ENCODE measurements around the gene HSFX4.
"Not testable (repeated sequence)": the region's sequence is repeated elsewhere in the genome, so short reads cannot be mapped to it uniquely, and the experiment has no call there.

HSFX4 gene, protein sequence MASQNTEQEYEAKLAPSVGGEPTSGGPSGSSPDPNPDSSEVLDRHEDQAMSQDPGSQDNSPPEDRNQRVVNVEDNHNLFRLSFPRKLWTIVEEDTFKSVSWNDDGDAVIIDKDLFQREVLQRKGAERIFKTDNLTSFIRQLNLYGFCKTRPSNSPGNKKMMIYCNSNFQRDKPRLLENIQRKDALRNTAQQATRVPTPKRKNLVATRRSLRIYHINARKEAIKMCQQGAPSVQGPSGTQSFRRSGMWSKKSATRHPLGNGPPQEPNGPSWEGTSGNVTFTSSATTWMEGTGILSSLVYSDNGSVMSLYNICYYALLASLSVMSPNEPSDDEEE
- total RNA-seq, result 0 reads per million in 3 donors

DNA sequence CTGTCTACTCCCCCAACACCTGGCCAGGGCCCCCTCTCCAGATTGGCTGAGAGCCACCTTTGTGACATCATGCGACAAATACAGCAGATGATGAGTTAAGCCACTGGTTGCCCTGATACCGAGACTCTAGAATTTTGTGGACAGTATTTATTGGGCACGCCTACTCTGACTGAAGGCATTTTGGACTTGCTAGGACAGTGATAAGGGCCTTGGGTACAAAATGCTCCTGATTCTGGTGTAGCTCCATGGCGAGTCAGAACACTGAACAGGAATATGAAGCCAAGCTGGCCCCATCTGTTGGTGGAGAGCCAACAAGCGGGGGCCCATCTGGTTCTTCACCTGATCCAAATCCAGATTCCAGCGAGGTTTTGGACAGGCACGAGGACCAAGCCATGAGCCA lies at the start of gene HSFX4:
HSFX4 (plus strand) TSS at position 174 of the 400 bp plus-strand sequence; CDS start at position 246, 72 bp downstream.
- not testable (repeated sequence) for H3K4me3 ChIP-seq (ENCODE audit: insufficient read depth, low read depth, low read length, poor library complexity, severe bottlenecking); H3K36me3 ChIP-seq (ENCODE audit: control insufficient read depth, insufficient read depth, low read length); DNase-seq; H3K27me3 ChIP-seq (replicated peaks; ENCODE audit: control insufficient read depth, insufficient read depth, low read length, poor library complexity, severe bottlenecking); H3K9me3 ChIP-seq (ENCODE audit: control insufficient read depth, low read length); H3K27ac ChIP-seq (ENCODE audit: insufficient read depth, low read length, poor library complexity, severe bottlenecking); H3K4me1 ChIP-seq (ENCODE audit: control insufficient read depth, insufficient read depth, low read length, poor library complexity, severe bottlenecking)

DNA sequence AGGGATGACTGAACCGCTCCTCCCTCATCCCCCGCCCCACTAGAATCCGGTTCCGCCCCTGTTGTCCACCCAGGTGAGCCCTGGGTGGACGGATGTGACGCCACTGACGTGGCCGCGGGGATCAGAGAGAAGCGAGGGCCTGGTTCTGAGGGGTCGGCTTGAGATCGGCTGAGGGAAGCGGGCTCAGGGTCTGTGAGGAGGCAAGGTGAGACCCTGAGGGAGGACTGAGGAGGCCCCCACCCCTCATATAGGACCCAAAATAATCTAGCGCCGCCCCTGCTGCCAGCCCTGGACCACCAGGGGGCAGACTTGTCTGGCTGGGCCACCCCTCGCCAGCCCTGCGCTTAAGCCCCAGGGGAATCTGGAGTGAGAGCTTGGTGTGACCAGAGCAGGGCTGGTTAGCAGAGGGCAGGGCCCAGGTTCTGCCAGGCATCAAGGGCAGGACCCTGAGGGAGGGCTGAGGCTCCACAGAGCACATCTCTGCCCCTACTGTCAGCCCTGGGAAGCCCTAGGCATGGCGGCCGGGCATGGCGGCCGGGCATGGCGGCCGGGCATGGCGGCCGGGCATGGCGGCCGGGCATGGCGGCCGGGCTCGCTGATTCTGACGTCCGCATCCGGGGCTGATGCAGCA lies 48.2 kb upstream of the HSFX4 start, which contains the start of gene MAGEA8:
MAGEA8 (plus strand) TSS at position 103 of the 631 bp plus-strand sequence. CDS start 3,090 bp downstream, outside the sequence.
- Histone ChIP-seq H3K4me1 (ENCODE audit: control insufficient read depth, insufficient read depth, low read length, poor library complexity, severe bottlenecking) (no peaks in the 10 kb centered on the region), H3K27ac (ENCODE audit: insufficient read depth, low read length, poor library complexity, severe bottlenecking) (no peak within 1 kb of the TSS), H3K9me3 (ENCODE audit: control insufficient read depth, low read length) (no peaks in the 10 kb centered on the region), H3K27me3 (replicated peaks; ENCODE audit: control insufficient read depth, insufficient read depth, low read length, poor library complexity, severe bottlenecking) (no peaks in the 10 kb centered on the region), H3K4me3 (ENCODE audit: insufficient read depth, low read depth, low read length, poor library complexity, severe bottlenecking) (no peak within 1 kb of the TSS), H3K36me3 (ENCODE audit: control insufficient read depth, insufficient read depth, low read length) (no peaks in the 10 kb centered on the region)
- DNase-seq, result no peak

- H3K36me3 ChIP-seq (ENCODE audit: control insufficient read depth, insufficient read depth, low read length); DNase-seq; H3K27ac ChIP-seq (ENCODE audit: insufficient read depth, low read length, poor library complexity, severe bottlenecking); H3K9me3 ChIP-seq (ENCODE audit: control insufficient read depth, low read length); H3K4me3 ChIP-seq (ENCODE audit: insufficient read depth, low read depth, low read length, poor library complexity, severe bottlenecking); H3K4me1 ChIP-seq (ENCODE audit: control insufficient read depth, insufficient read depth, low read length, poor library complexity, severe bottlenecking); H3K27me3 ChIP-seq (replicated peaks; ENCODE audit: control insufficient read depth, insufficient read depth, low read length, poor library complexity, severe bottlenecking): not testable (repeated sequence)
These were observed 38.5 kb upstream of the HSFX4 start for GRCh38 chrX:149890828-149891227.

DNA sequence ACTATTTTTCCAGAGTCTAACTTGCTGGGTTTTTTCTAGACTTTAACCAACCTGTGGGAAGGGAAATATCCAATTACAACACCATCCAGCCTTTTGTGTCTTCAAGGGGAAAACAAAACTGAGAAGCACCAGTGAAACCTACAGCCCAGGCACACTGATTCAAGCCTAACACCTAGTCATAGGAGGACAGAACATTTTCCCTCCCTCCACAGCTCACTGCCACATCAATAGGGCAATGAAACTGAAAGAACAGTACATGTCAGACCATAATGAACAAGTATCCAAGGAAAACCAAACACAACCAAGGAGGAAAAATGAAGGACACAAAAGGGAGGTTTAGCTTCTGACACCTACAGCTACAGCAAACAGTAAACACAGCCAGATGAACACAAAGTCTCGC lies 30.8 kb upstream of the HSFX4 start:
- no peaks in the 10 kb centered on the region for H3K4me1 ChIP-seq (ENCODE audit: control insufficient read depth, insufficient read depth, low read length, poor library complexity, severe bottlenecking)
- no peak overlapping the region for H3K4me3 ChIP-seq (ENCODE audit: insufficient read depth, low read depth, low read length, poor library complexity, severe bottlenecking)
- no peaks in the 10 kb centered on the region for H3K27me3 ChIP-seq (replicated peaks; ENCODE audit: control insufficient read depth, insufficient read depth, low read length, poor library complexity, severe bottlenecking)
- H3K36me3 ChIP-seq (ENCODE audit: control insufficient read depth, insufficient read depth, low read length), result no peaks in the 10 kb centered on the region
- DNase-seq, result no peak
- H3K9me3 ChIP-seq (ENCODE audit: control insufficient read depth, low read length), result no peaks in the 10 kb centered on the region
- no peak overlapping the region for H3K27ac ChIP-seq (ENCODE audit: insufficient read depth, low read length, poor library complexity, severe bottlenecking)

DNA sequence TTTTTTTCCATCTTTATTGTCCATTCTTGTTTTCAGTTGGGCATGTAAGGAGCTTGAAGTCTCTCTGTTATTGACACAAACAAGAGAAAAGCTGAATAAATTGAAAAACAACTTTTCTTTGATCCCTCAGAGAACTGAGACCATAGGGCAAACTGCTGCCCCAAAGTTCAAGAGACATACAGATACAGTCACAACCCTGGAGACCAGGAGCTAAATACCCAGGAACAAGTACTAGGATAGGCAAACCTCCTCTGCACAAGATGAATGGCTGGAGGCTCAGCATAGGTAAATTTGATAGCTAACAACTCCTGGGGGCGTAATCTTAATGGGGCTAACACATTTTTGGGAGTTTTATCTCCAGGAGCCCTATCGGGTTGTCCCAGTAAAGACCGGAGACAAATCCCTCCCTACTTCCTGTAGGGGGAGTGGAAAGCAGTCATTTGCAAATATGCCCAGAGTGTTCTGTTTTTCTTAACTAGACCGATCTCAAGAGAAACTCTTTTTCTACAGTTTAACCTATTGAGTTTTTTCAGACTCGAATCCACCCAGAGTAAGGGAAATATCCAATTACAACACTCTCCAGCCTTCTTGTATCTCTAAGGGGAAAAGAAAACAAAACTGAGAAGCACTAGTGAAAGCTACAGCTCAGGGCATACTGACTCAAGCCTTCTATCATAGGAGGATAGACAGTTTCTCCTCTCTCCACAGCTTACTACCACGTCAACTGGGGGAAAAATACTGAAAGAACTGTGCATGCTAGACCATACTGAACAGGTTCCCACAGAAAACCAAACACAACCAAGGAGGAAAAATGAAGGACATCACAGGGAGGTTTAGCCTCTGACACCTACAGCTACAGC lies 25.3 kb upstream of the HSFX4 start:
- H3K4me3 ChIP-seq (ENCODE audit: insufficient read depth, low read depth, low read length, poor library complexity, severe bottlenecking), result no peak overlapping the region
- H3K27me3 ChIP-seq (replicated peaks; ENCODE audit: control insufficient read depth, insufficient read depth, low read length, poor library complexity, severe bottlenecking), result no peaks in the 10 kb centered on the region
- no peak for DNase-seq
- H3K27ac ChIP-seq (ENCODE audit: insufficient read depth, low read length, poor library complexity, severe bottlenecking), result no peak overlapping the region
- no peaks in the 10 kb centered on the region for H3K36me3 ChIP-seq (ENCODE audit: control insufficient read depth, insufficient read depth, low read length)
- H3K9me3 ChIP-seq (ENCODE audit: control insufficient read depth, low read length), result no peaks in the 10 kb centered on the region
- H3K4me1 ChIP-seq (ENCODE audit: control insufficient read depth, insufficient read depth, low read length, poor library complexity, severe bottlenecking), result no peaks in the 10 kb centered on the region

GRCh38 chrX:149908308-149908707 lies 21.1 kb upstream of the HSFX4 start:
- DNase-seq, result no peak
- Histone ChIP-seq H3K9me3 (ENCODE audit: control insufficient read depth, low read length) (no peaks in the 10 kb centered on the region), H3K27ac (ENCODE audit: insufficient read depth, low read length, poor library complexity, severe bottlenecking) (no peak overlapping the region), H3K27me3 (replicated peaks; ENCODE audit: control insufficient read depth, insufficient read depth, low read length, poor library complexity, severe bottlenecking) (no peaks in the 10 kb centered on the region), H3K36me3 (ENCODE audit: control insufficient read depth, insufficient read depth, low read length) (no peaks in the 10 kb centered on the region), H3K4me3 (ENCODE audit: insufficient read depth, low read depth, low read length, poor library complexity, severe bottlenecking) (no peak overlapping the region), H3K4me1 (ENCODE audit: control insufficient read depth, insufficient read depth, low read length, poor library complexity, severe bottlenecking) (no peaks in the 10 kb centered on the region)

DNA sequence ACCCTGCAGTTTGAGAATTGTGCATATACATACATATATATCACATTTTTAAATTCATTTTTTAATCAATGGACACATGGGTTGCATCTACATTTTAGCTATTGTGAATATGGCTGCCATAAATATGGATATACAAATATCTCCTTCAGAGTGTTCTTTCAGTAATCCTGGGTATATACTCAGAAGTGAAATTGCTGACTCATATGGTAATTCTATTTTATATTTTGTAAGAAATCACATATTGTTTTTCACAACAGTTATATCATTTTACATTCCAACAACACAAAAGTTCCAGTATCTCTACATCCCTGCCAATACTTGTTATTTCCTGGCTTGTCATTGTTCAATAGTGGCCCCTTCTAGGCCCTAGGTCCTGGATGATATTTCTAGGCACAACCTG lies 20.6 kb upstream of the HSFX4 start:
- H3K27ac ChIP-seq (ENCODE audit: insufficient read depth, low read length, poor library complexity, severe bottlenecking), result no peak overlapping the region
- no peaks in the 10 kb centered on the region for H3K9me3 ChIP-seq (ENCODE audit: control insufficient read depth, low read length)
- H3K4me1 ChIP-seq (ENCODE audit: control insufficient read depth, insufficient read depth, low read length, poor library complexity, severe bottlenecking), result no peaks in the 10 kb centered on the region
- H3K27me3 ChIP-seq (replicated peaks; ENCODE audit: control insufficient read depth, insufficient read depth, low read length, poor library complexity, severe bottlenecking), result no peaks in the 10 kb centered on the region
- no peak overlapping the region for H3K4me3 ChIP-seq (ENCODE audit: insufficient read depth, low read depth, low read length, poor library complexity, severe bottlenecking)
- no peaks in the 10 kb centered on the region for H3K36me3 ChIP-seq (ENCODE audit: control insufficient read depth, insufficient read depth, low read length)
- DNase-seq, result no peak

DNA sequence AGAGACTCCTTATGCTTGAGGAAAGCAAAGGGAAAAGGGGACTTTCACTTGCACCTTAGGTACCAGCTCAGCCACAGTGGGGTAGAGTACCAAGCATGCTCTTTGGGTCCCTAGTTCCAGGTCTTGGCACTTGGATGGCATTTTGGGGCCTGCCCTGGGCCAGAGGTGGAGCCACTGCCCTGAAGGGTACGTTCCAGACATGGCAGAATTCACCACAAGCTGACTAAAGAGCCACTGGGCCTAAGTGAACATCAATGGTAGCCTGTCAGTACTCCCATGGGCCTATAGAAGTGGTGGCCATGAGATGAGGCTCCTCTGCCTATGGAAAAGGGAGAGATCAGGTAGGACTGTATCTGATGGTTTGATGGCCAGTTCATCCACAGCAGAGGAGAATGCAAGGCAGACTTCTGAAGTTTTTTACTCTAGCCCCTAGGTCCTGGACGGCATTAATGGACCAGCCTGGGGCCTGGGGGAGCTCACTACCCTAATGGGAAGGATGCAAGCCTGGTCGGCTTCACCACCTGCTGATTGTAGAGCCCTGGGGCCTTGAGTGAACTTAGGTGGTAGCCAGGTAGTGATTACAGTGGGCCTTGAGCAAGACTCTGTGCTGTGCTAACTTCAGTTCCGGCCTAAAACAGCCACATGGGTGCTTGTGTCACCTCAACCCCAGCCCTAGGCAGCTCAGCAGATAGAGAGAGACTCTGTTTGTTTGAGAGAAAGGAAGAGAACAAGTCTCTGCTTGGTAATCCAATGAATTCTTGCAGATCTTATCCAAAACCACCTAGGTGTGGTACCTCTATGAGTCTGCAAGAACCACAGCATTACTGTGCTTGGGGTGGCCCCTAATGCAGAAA lies 19.8 kb upstream of the HSFX4 start:
- DNase-seq, result no peak
- no peaks in the 10 kb centered on the region for H3K36me3 ChIP-seq (ENCODE audit: control insufficient read depth, insufficient read depth, low read length)
- no peaks in the 10 kb centered on the region for H3K27me3 ChIP-seq (replicated peaks; ENCODE audit: control insufficient read depth, insufficient read depth, low read length, poor library complexity, severe bottlenecking)
- H3K9me3 ChIP-seq (ENCODE audit: control insufficient read depth, low read length), result no peaks in the 10 kb centered on the region
- H3K27ac ChIP-seq (ENCODE audit: insufficient read depth, low read length, poor library complexity, severe bottlenecking), result no peak overlapping the region
- H3K4me3 ChIP-seq (ENCODE audit: insufficient read depth, low read depth, low read length, poor library complexity, severe bottlenecking), result no peak overlapping the region
- no peaks in the 10 kb centered on the region for H3K4me1 ChIP-seq (ENCODE audit: control insufficient read depth, insufficient read depth, low read length, poor library complexity, severe bottlenecking)

DNA sequence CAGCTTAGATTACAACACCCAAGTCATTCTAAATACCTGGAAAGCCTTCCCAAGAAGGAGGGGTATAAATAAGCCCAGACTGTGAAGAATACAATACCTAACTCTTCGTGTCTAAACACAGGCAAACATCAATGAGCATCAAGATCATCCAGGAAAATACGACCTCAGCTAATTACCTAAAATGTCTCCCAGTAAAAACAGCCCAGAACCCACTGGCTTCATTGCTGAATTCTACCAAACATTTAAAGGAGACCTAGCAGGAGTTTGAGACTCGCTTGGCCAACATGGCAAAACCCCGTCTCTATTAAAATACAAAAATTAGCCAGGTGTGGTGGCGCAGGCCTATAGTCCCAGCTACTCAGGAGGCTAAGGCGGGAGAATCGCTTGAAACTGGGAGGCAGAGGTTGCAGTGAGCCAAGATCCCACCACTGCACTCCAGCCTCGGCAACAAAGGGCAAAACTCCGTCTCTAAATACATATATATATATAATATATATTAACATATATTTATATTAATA lies 19.1 kb upstream of the HSFX4 start:
- Histone ChIP-seq H3K9me3 (ENCODE audit: control insufficient read depth, low read length) (no peaks in the 10 kb centered on the region), H3K4me3 (ENCODE audit: insufficient read depth, low read depth, low read length, poor library complexity, severe bottlenecking) (no peak overlapping the region), H3K36me3 (ENCODE audit: control insufficient read depth, insufficient read depth, low read length) (no peaks in the 10 kb centered on the region), H3K27ac (ENCODE audit: insufficient read depth, low read length, poor library complexity, severe bottlenecking) (no peak overlapping the region), H3K27me3 (replicated peaks; ENCODE audit: control insufficient read depth, insufficient read depth, low read length, poor library complexity, severe bottlenecking) (no peaks in the 10 kb centered on the region), H3K4me1 (ENCODE audit: control insufficient read depth, insufficient read depth, low read length, poor library complexity, severe bottlenecking) (no peaks in the 10 kb centered on the region)
- DNase-seq, result no peak

Measured in effector memory CD4-positive, alpha-beta T cell (primary cell).